Activated CD8-positive, alpha-beta memory T cell treated with anti-CD3 and anti-CD28 coated beads for 4 hours (primary cell): ENCODE data around the gene NOC2L.

Experiments used
- DNase-seq, 2 donors: peaks; one replicate each; pipeline ENCODE4 v3.0.0-alpha.2; 2020; ENCODE audit warnings: low read depth in 2 of 2

The NOC2L gene

GRCh38 chr1:942864-943533, 16.1 kb downstream of the NOC2L start:
- no peak for DNase-seq

- no peak for DNase-seq
Observed at GRCh38 chr1:942411-942821, 16.6 kb downstream of the NOC2L start.

GRCh38 chr1:941588-942383, 17.3 kb downstream of the NOC2L start:
- no peak for DNase-seq

GRCh38 chr1:941015-941587, 18.0 kb downstream of the NOC2L start:
- no peak for DNase-seq

GRCh38 chr1:940107-941014, 18.7 kb downstream of the NOC2L start:
- no peak for DNase-seq

GRCh38 chr1:939511-940106, 19.4 kb downstream of the NOC2L start:
- DNase-seq: no peak

GRCh38 chr1:938711-939489, 20.2 kb downstream of the NOC2L start:
- DNase-seq: no peak

- DNase-seq: no peak
Observed at GRCh38 chr1:938088-938683, 20.9 kb downstream of the NOC2L start.

GRCh38 chr1:937521-937920, 21.5 kb downstream of the NOC2L start:
- DNase-seq: no peak

- DNase-seq: no peak
Observed at GRCh38 chr1:936348-937264, 22.4 kb downstream of the NOC2L start.

GRCh38 chr1:935751-936231, 23.3 kb downstream of the NOC2L start:
- DNase-seq: no peak

- no peak for DNase-seq
Observed at GRCh38 chr1:934991-935750, 23.9 kb downstream of the NOC2L start.

- DNase-seq: no peak
Observed at GRCh38 chr1:933603-933940, 25.5 kb downstream of the NOC2L start.

- DNase-seq: no peak
Observed at GRCh38 chr1:932776-933602, 26.1 kb downstream of the NOC2L start.

- DNase-seq: no peak
Observed at GRCh38 chr1:932173-932510, 26.9 kb downstream of the NOC2L start.

- no peak for DNase-seq
Observed at GRCh38 chr1:931380-932172, 27.5 kb downstream of the NOC2L start.

- no peak for DNase-seq
Observed at GRCh38 chr1:930633-931138, 28.4 kb downstream of the NOC2L start.
